GM12878 (cell line): ENCODE data around the gene GZF1. TPM values are rescaled to one million over a fixed set of nuclear protein-coding genes. Genes with fewer than 3 reads are reported as not detected.
A peak's percentile ranks its signal among the peaks of the same experiment; 100 is the strongest.

ENCODE experiments used
- ATAC-seq: fragments of 200-7000 bp; cut with Tn5 transposase; 3 replicates; pipeline ENCODE4 v1.9.1; 2020; ENCODE audit warnings: mild to moderate bottlenecking, moderate library complexity
- BruUV-seq: library from RNA; stranded (reverse); fragments of 400-500 nt; replicated peaks from 2 replicates; lab custom pipeline; 2021; lab: Mats Ljungman, UMichigan
- CTCF ChIA-PET: fragments of 300-600 bp; sonication (Branson Sonifier 250); formaldehyde crosslinking; extraction: SDS; loops from one replicate; lab custom pipeline; 2021; ENCODE audit warnings: inconsistent platforms; lab: Yijun Ruan, JAX
- POLR2A ChIA-PET: fragments of 350-600 bp; formaldehyde crosslinking; extraction: SDS; loops from one replicate; lab custom pipeline; 2021; ENCODE audit warnings: inconsistent platforms; lab: Charles Lee
- RAD21 ChIA-PET: fragments of 300-600 bp; sonication (Branson Sonifier 250); formaldehyde crosslinking; loops from one replicate; lab custom pipeline; 2023; ENCODE audit warnings: antibody characterized with exemption; ENCODE audit not compliant: unreplicated experiment; lab: Charles Lee
- SMC1A ChIA-PET: fragments of 300-600 bp; sonication (Branson Sonifier 250); formaldehyde crosslinking; loops from one replicate; lab custom pipeline; 2023; ENCODE audit not compliant: unreplicated experiment, uncharacterized antibody; lab: Charles Lee
- DNase-seq: peaks from one replicate; pipeline ENCODE4 v3.0.0-alpha.2; 2011; ENCODE audit warnings: low read depth, low spot score
- FAIRE-seq: peaks from 3 replicates; lab custom pipeline; 2011; peaks lifted over from hg19 to GRCh38; lab: Jason Lieb, UNC
- H2AFZ ChIP-seq: 2 replicates; pipeline ENCODE4 v1.6.0; 2011; ENCODE audit warnings: low read depth, low read length, control low read depth; ENCODE audit not compliant: control insufficient read depth
- H3K27ac ChIP-seq: 2 replicates; pipeline ENCODE4 v1.5.1; 2011; ENCODE audit warnings: control low read depth; ENCODE audit not compliant: control insufficient read depth, insufficient read depth
- H3K27me3 ChIP-seq, 2 experiments: replicated peaks in 1 of 2; 2 replicates each; pipeline versions ENCODE4 v1.6.0 to v1.6.1; 2011; ENCODE audit warnings: low read length in 1 of 2; ENCODE audit not compliant: control insufficient read depth in 2 of 2, insufficient read depth in 2 of 2
- H3K36me3 ChIP-seq, 2 experiments: 2 replicates each; pipeline ENCODE4 v1.5.1; 2011; ENCODE audit warnings: low read length in 1 of 2; ENCODE audit not compliant: control insufficient read depth in 2 of 2, insufficient read depth in 2 of 2
- H3K4me1 ChIP-seq: 2 replicates; pipeline ENCODE4 v1.6.1; 2011; ENCODE audit warnings: mild to moderate bottlenecking, low read length, moderate library complexity, mixed read lengths; ENCODE audit not compliant: control insufficient read depth, insufficient read depth
- H3K4me2 ChIP-seq: 2 replicates; pipeline ENCODE4 v1.6.0; 2011; ENCODE audit warnings: control low read depth; ENCODE audit not compliant: control insufficient read depth, insufficient read depth
- H3K4me3 ChIP-seq: fragments of 200-600 bp; sonication (generic); 2 replicates; pipeline ENCODE4 v1.5.1; 2016
- H3K79me2 ChIP-seq: 2 replicates; pipeline ENCODE4 v1.6.0; 2011; ENCODE audit warnings: low read length; ENCODE audit not compliant: control insufficient read depth, insufficient read depth
- H3K9ac ChIP-seq: 2 replicates; pipeline ENCODE4 v1.8.0; 2011; ENCODE audit warnings: low read length, control low read depth, mixed read lengths; ENCODE audit not compliant: control insufficient read depth, insufficient read depth
- H3K9me3 ChIP-seq: replicated peaks from 3 replicates; pipeline ENCODE4 v1.5.1; 2011; ENCODE audit warnings: mild to moderate bottlenecking, low read length; ENCODE audit not compliant: control insufficient read depth, insufficient read depth
- H4K20me1 ChIP-seq: 2 replicates; pipeline ENCODE4 v1.6.0; 2011; ENCODE audit not compliant: control insufficient read depth, insufficient read depth
- ASH2L ChIP-seq: fragments of 300-600, 200-600 bp; sonication (generic); IDR thresholded peaks from 2 replicates; pipeline ENCODE4 v1.6.1; 2017; ENCODE audit warnings: low read depth, mild to moderate bottlenecking, borderline replicate concordance
- BMI1 ChIP-seq: fragments of 450-650 bp; IDR thresholded peaks from 2 replicates; pipeline ENCODE4 v1.6.1; 2016; ENCODE audit warnings: mild to moderate bottlenecking, moderate library complexity, borderline replicate concordance
- CBX5 ChIP-seq: sonication (generic); IDR thresholded peaks from 2 replicates; pipeline ENCODE4 v1.6.1; 2016; ENCODE audit warnings: low read depth, moderate library complexity, mild to moderate bottlenecking, inconsistent platforms
- CEBPB ChIP-seq, 2 experiments: fragments of 150-350 bp in 1 of 2; IDR thresholded peaks; 2 replicates each; pipeline ENCODE4 v1.6.1; 2012 to 2014; ENCODE audit warnings: low read depth in 2 of 2, low read length in 2 of 2, borderline replicate concordance in 1 of 2, inconsistent platforms in 1 of 2
- FOXK2 ChIP-seq: fragments of 450-650 bp; IDR thresholded peaks from 2 replicates; pipeline ENCODE4 v1.6.1; 2017; ENCODE audit warnings: mild to moderate bottlenecking, moderate library complexity
- IKZF2 ChIP-seq, 2 experiments: fragments of 450-650 bp; IDR thresholded peaks; 2 replicates each; pipeline ENCODE4 v1.6.1; 2017; ENCODE audit warnings: mild to moderate bottlenecking in 2 of 2, moderate library complexity in 2 of 2
- NR2C2 ChIP-seq: IDR thresholded peaks from 2 replicates; pipeline ENCODE4 v1.6.1; 2011; ENCODE audit warnings: borderline replicate concordance, low read depth; ENCODE audit not compliant: control insufficient read depth, insufficient read length
- RBBP5 ChIP-seq: fragments of 200-600 bp; sonication (generic); conservative IDR thresholded peaks from 2 replicates; pipeline ENCODE4 v1.6.1; 2016
- SRF ChIP-seq, 2 experiments: IDR thresholded peaks; 2 replicates each; pipeline ENCODE4 v1.6.1; 2011; ENCODE audit warnings: low read depth in 2 of 2, low read length in 2 of 2, mild to moderate bottlenecking in 1 of 2, moderate library complexity in 1 of 2
- ZNF217 ChIP-seq: fragments of 450-650 bp; IDR thresholded peaks from 2 replicates; pipeline ENCODE4 v1.6.1; 2017; ENCODE audit warnings: antibody characterized with exemption, mild to moderate bottlenecking
- WGBS: methylation state at CpG from one replicate; pipeline ENCODE4 v1.1.6; 2016; ENCODE audit warnings: low lambda C conversion rate; ENCODE audit not compliant: insufficient replicate concordance, insufficient coverage; ENCODE audit errors: missing lambda C conversion rate; 5-methylcytosine and 5-hydroxymethylcytosine counted together
- in situ Hi-C: fragments of 300-500 bp; cut with MboI; formaldehyde crosslinking; loops from 9 replicates; pipeline ENCODE4 v1.14.3; 2018; ENCODE audit warnings: mixed read lengths
- intact Hi-C: fragments of 100-400 bp; cut with micrococcal nuclease; formaldehyde crosslinking; loops from one replicate; pipeline ENCODE4 v1.14.2; 2022; ENCODE audit not compliant: unreplicated experiment
- polyA plus RNA-seq, 11 experiments: library from polyadenylated mRNA; depleted of rRNA in 4 of 11; unstranded in 6 of 11; stranded (reverse) in 5 of 11; fragments of >200 nt; fragmentation: Nextera tagmentation in 4 of 11; fragmentation: Illumina TruSeq in 1 of 11; extraction: Ambion mirVana in 4 of 11; extraction: Trizol in 1 of 11; gene quantifications; 1 replicate in 1 of 11; 2 replicates in 10 of 11; pipeline versions ENCODE4 v1.2.1 to v1.2.3, GENCODE V29; 2011 to 2016; ENCODE audit warnings: inconsistent platforms in 2 of 11, missing spikeins in 2 of 11, low read depth in 1 of 11
- total RNA-seq, 4 experiments: library from RNA; depleted of rRNA in 3 of 4; stranded (reverse); fragments of >200 nt in 3 of 4; fragmentation: Illumina TruSeq in 1 of 4; extraction: Trizol in 1 of 4; gene quantifications; 2 replicates each; pipeline versions ENCODE4 v1.2.1 to v1.2.3, GENCODE V29; 2013 to 2021

Gene GZF1
- total and polyA plus RNA-seq, 10 of the 15 experiments (the other 5 are each of a cell fraction or from before 2014, with no cell fraction given), result 2.2 to 19.5 (median 9.7) TPM

DNA sequence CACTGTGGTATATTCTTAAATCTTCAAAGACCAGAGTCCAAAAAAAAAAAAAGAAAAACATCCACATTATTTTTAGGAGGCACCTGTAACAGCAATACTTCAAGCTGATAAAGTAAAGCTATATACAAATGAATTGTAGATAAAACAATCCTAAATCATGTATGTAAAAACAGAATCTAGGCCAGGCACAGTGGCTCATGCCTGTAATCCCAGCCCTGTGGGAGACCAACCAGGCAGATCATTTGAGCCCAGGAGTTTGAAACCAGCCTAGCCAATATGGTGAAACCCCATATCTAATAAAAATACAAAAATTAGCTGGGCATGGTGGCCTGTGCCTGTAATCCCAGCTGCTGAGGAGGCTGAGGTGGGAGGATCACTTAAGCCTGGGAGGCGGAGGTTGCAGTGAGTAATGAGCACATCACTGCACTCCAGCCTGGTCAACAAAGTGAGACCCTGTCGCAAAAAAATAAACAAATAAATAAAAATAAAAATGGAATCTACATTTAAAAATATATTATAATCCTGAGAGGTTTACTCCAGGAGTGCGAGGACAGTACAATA is 52.0 kb downstream of the GZF1 start:
- BruUV-seq, result no TSS peak
- 98% methylated on average over 3 of the region's 3 CpGs for whole genome bisulfite sequencing
- Histone ChIP-seq H3K4me2 (no peak overlapping the region), H3K27me3 (no peaks in the 10 kb centered on the region), H3K27ac (no peak overlapping the region), H3K9me3 (no peaks in the 10 kb centered on the region), H3K4me3 (no peak overlapping the region), H3K79me2 (peaks cover 69% of the 10 kb centered on the region), H4K20me1 (no peaks in the 10 kb centered on the region), H3K9ac (no peak overlapping the region), H2AFZ (no peak overlapping the region), H3K36me3 (no peaks in the 10 kb centered on the region), H3K4me1 (peaks cover 12% of the 10 kb centered on the region)
- ChIA-PET RAD21 (no interaction called here), POLR2A (interaction anchor here (0.6 to 0.8 kb wide), 2 partner anchors 23 to 49 kb away, joined by 3 read pairs; no protein-coding TSS in a partner anchor), SMC1A (interaction anchor here (2.0 kb wide), 1 partner anchor 10 kb away, joined by 4 read pairs; no protein-coding TSS in a partner anchor), CTCF (interaction anchor here (1.2 to 9.4 kb wide), 3 partner anchors 10 to 64 kb away, joined by 3 to 56 read pairs (median 3); partner anchors contain the start of gene NXT1)
- in situ Hi-C loops (loop anchor here (10.0 kb wide), 1 partner anchor 61 kb away; no protein-coding TSS in a partner anchor), intact Hi-C loops (no loop called here)
- ATAC-seq (no peak; the same call in 2 of the 3 replicates), DNase-seq (no peak), FAIRE-seq (peak; percentile 89)
- TF ChIP-seq CEBPB (IDR thresholded peaks at IDR 0.05; ENCODE audit: borderline replicate concordance in 1 of 2, low read depth in 2 of 2, low read length in 2 of 2), result no peak

DNA sequence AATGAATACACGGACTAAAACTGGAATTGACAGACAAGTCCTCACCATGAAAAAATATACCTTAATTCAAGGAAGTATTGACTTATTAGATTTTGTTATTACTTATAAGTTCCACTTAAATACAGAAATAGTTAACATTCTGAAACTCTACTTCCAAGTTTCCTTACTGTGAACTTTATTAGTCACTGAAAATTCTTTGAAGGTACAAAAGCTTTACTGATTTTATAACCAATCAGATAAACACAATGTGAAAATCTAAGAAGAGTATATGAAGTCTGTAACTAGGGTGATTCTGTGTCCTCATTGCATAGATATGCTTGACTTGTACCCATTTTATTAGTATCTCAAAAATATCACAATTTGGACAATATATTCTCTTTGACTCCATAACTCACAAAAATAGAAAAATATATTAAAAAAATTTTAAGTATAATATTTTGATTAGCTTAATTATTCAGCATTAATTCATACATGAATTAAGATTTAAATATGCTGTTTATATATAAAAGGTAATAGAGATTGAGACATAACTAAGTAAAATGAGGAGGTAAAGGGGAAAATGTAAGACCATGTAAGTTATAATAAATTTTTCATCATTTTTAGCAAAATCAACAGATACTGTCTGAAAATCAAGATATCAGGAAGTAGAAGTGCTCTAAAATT is 52.7 kb downstream of the GZF1 start:
- BruUV-seq, result no TSS peak
- ATAC-seq (no peak), FAIRE-seq (no peak), DNase-seq (no peak)
- intact Hi-C loops (no loop called here), in situ Hi-C loops (loop anchor here (10.0 kb wide), 1 partner anchor 60 kb away; no protein-coding TSS in a partner anchor)
- Histone ChIP-seq H2AFZ (no peak overlapping the region), H3K9me3 (no peaks in the 10 kb centered on the region), H3K79me2 (peaks cover 70% of the 10 kb centered on the region), H3K36me3 (no peaks in the 10 kb centered on the region), H3K4me3 (no peak overlapping the region), H3K27me3 (no peaks in the 10 kb centered on the region), H4K20me1 (no peaks in the 10 kb centered on the region), H3K27ac (no peak overlapping the region), H3K4me2 (no peak overlapping the region), H3K4me1 (peaks cover 15% of the 10 kb centered on the region), H3K9ac (no peak overlapping the region)
- ChIA-PET RAD21 (no interaction called here), CTCF (interaction anchor here (1.2 to 9.4 kb wide), 3 partner anchors 11 to 65 kb away, joined by 3 to 56 read pairs (median 3); partner anchors contain the start of gene NXT1), SMC1A (interaction anchor here (1.0 to 2.0 kb wide), 4 partner anchors 11 to 55 kb away, joined by 3 to 4 read pairs (median 3); no protein-coding TSS in a partner anchor), POLR2A (interaction anchor here (0.6 kb wide), 1 partner anchor 22 kb away, joined by 3 read pairs; no protein-coding TSS in a partner anchor)
- TF ChIP-seq ASH2L (no peak), IKZF2 (IDR thresholded peaks at IDR 0.05) (no peak), RBBP5 (no peak), BMI1 (no peak), CBX5 (no peak), ZNF217 (no peak), FOXK2 (no peak), NR2C2 (no peak), SRF (IDR thresholded peaks at IDR 0.05; ENCODE audit: low read depth in 2 of 2, low read length in 2 of 2) (no peak)
- WGBS, result 100% methylated on average over 1 of the region's 1 CpG
